NCI-H345 treated with DMSO at 0.1 percent for 48 hours (cell line): ENCODE results near the gene NDST1.
A peak's percentile ranks its signal among the peaks of the same experiment; 100 is the strongest.

ENCODE experiments used
- DNase-seq: peaks from one replicate; lab custom pipeline; 2025; ENCODE audit not compliant: unreplicated experiment; lab: John Stamatoyannopoulos, UW

NDST1 gene

GRCh38 chr5:150540615-150541396, 32.9 kb downstream of the NDST1 start:
- DNase-seq, result no peak

- no peak for DNase-seq
These were observed 33.4 kb downstream of the NDST1 start for GRCh38 chr5:150541397-150541675.

- DNase-seq, result no peak
These were observed 34.0 kb downstream of the NDST1 start for GRCh38 chr5:150541895-150542294.

GRCh38 chr5:150542933-150543445, 35.1 kb downstream of the NDST1 start:
- no peak for DNase-seq

GRCh38 chr5:150544611-150545219, 36.8 kb downstream of the NDST1 start:
- DNase-seq, result peak; percentile 29

GRCh38 chr5:150545246-150545645, 37.3 kb downstream of the NDST1 start:
- DNase-seq, result no peak

- no peak for DNase-seq
These were observed 40.2 kb downstream of the NDST1 start for GRCh38 chr5:150548123-150548522.

GRCh38 chr5:150549735-150550134, 41.8 kb downstream of the NDST1 start:
- no peak for DNase-seq

GRCh38 chr5:150550286-150550685, 42.4 kb downstream of the NDST1 start:
- DNase-seq, result no peak

GRCh38 chr5:150551066-150551465, 43.1 kb downstream of the NDST1 start:
- no peak for DNase-seq

GRCh38 chr5:150553402-150553801, 45.5 kb downstream of the NDST1 start:
- no peak for DNase-seq

GRCh38 chr5:150553911-150554310, 46.0 kb downstream of the NDST1 start:
- DNase-seq, result no peak

GRCh38 chr5:150554857-150555256, 46.9 kb downstream of the NDST1 start:
- DNase-seq, result no peak

- DNase-seq, result no peak
These were observed 48.2 kb downstream of the NDST1 start for GRCh38 chr5:150556106-150556505.

GRCh38 chr5:150556859-150557508, 49.1 kb downstream of the NDST1 start:
- no peak for DNase-seq

- DNase-seq, result no peak
These were observed 49.6 kb downstream of the NDST1 start for GRCh38 chr5:150557509-150557872.

GRCh38 chr5:150558088-150558621, 50.2 kb downstream of the NDST1 start:
- DNase-seq, result no peak

- DNase-seq, result no peak
These were observed 51.2 kb downstream of the NDST1 start for GRCh38 chr5:150559088-150559487.

- DNase-seq, result no peak
These were observed 51.8 kb downstream of the NDST1 start for GRCh38 chr5:150559701-150560100.

- DNase-seq, result peak; percentile 70
These were observed 52.7 kb downstream of the NDST1 start for GRCh38 chr5:150560401-150561191.

GRCh38 chr5:150561192-150561512, 53.2 kb downstream of the NDST1 start:
- DNase-seq, result no peak
